SH-SY5Y (cell line): ENCODE data around the gene DOCK10.

ENCODE experiments used
- GATA2 ChIP-seq: IDR thresholded peaks from 2 replicates; pipeline ENCODE4 v1.6.1; 2011; ENCODE audit warnings: mild to moderate bottlenecking, low read depth, low read length
- GATA3 ChIP-seq: IDR thresholded peaks from 2 replicates; pipeline ENCODE4 v1.6.1; 2011; ENCODE audit warnings: low read depth, mild to moderate bottlenecking, low read length, moderate library complexity

DNA sequence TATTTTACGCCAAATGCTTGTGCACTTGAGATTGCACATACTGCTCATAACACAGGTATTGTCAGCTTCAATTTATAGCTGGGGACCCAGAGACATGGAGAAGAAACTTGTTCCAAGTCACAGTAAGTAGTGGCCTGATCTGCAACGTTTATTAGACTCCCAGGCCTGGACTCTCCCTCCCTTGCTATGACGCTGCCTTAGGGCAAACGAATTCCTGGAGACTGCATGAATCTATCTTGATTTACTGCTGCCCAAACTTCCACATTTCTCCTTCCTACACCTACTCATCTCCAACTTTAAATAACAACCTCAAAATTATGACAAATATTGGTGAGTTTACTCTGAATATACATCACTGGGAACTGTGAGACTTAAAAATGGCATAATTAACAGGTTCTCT lies 181.0 kb downstream of the DOCK10 start:
- no peak for TF ChIP-seq GATA2
- TF ChIP-seq GATA3 = no peak
